NCI-H1092 treated with DMSO at 0.1 percent for 48 hours (cell line): Measurements from ENCODE around the gene NYNRIN.
A peak's percentile ranks its signal among the peaks of the same experiment; 100 is the strongest.

Source experiments
- DNase-seq: peaks from one replicate; lab custom pipeline; 2025; lab: John Stamatoyannopoulos, UW

The NYNRIN gene

DNA sequence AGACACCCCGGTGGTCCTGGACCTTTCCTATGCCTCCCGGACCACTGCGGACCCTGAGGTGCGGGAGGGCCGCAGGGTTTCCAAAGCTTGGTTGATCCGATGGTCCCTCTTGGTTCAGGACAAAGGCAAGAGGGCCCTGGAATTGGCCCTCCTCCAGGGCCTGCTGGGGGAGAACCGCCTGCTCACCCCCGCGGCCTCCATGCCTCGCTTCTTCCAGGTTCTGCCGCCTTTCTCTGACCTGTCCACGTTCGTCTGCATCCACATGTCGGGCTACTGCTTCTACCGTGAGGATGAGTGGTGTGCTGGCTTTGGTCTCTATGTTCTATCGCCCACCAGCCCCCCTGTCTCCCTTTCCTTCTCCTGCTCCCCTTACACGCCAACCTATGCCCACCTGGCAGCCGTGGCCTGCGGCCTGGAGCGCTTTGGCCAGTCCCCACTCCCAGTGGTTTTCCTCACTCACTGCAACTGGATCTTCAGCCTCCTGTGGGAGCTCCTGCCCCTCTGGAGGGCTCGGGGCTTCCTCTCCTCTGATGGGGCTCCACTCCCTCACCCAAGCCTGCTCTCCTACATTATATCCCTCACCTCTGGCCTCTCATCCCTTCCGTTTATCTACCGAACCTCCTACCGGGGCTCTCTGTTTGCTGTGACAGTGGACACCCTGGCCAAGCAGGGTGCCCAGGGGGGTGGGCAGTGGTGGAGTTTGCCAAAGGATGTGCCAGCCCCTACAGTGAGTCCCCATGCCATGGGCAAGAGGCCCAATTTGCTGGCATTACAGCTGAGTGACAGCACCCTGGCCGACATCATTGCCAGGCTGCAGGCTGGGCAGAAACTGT lies 16.8 kb downstream of the NYNRIN start:
- no peak for DNase-seq

DNA sequence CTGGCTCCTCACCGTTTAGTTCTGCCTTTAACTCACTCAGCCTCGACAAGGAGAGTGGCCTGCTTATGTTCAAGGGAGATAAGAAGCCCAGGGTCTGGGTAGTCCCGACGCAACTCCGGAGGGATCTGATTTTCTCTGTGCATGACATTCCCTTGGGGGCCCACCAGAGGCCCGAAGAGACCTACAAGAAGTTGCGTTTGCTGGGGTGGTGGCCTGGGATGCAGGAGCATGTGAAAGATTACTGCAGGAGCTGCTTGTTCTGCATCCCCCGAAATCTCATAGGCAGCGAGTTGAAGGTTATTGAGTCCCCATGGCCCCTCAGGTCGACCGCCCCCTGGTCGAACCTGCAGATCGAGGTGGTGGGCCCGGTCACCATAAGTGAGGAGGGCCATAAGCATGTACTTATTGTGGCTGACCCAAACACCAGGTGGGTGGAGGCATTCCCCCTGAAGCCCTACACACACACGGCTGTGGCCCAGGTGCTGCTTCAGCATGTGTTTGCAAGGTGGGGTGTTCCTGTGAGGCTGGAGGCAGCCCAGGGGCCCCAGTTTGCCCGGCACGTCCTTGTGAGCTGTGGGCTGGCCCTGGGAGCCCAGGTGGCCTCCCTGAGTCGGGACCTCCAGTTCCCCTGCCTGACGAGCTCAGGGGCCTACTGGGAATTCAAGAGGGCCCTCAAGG lies 17.6 kb downstream of the NYNRIN start:
- DNase-seq = no peak

DNA sequence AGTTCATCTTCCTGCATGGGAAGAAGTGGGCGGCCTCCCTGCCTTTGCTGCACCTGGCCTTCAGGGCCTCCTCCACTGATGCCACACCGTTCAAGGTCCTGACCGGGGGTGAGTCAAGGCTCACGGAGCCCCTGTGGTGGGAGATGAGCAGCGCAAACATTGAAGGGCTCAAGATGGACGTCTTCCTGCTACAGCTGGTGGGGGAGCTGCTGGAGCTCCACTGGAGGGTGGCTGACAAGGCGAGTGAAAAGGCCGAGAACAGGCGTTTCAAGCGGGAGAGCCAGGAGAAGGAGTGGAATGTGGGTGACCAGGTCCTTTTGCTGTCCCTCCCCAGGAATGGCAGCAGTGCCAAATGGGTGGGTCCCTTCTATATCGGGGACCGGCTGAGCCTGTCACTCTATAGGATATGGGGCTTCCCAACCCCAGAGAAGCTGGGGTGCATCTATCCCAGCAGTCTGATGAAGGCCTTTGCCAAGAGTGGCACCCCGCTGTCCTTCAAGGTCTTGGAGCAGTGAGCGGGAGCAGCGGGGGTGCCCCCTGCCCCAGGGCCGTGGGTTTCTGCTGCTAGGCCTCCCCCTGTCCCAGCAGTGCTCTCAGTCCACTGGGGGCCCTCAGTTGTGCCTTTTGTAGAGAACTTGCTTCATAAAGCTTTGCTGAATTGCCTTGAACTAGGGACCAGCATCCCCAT lies 18.3 kb downstream of the NYNRIN start:
- DNase-seq = no peak

DNA sequence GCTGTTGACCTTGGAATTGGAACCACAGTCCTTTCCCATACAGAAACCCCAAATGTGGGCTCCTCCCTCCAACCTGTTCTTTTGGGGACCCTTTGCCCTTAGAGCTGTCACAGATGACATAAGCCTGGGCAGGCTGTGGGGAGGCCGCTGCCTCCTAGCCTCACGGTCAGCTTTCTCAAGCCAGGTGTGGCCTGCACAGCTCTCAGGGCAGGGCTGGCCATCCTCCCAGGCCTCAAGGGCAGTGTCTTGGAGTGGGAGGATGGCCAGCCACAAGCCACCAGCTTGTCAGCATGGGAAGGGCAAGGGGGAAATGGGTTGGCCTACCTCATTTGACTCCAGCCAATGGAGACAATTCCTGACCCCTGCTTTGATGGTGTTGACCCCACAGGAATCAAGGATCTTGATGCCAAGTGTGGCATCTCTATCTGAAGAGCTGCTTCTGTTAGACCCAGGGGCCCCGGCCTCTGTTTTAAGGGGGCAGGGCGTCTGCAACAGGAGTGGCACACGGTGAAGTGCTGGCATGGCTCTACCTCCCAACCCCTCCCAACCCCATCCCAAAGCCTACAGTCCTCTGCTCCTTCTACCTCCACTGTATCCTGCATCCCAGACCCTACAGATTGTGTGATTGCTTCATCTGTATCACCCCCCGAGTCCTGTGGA lies 19.2 kb downstream of the NYNRIN start:
- no peak for DNase-seq

DNA sequence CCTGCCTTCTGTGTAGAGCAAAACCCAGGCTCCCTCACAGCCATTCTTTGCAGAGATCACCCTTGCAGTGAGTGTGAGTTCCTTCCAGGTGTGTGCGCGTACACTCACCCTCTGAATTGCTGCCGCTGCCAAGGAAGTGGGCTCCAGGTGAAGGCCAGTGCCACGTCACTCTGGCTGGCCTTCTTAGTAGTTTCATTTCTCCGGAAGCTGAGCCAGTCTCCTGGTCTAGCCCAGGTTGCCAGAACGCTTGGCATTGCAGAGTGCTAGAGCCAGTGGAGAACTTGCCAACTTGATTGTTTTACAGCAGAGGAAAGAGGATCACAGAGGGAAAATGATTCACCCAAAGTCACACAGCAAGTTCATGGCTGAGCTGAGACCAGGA lies 19.7 kb downstream of the NYNRIN start:
- no peak for DNase-seq

DNA sequence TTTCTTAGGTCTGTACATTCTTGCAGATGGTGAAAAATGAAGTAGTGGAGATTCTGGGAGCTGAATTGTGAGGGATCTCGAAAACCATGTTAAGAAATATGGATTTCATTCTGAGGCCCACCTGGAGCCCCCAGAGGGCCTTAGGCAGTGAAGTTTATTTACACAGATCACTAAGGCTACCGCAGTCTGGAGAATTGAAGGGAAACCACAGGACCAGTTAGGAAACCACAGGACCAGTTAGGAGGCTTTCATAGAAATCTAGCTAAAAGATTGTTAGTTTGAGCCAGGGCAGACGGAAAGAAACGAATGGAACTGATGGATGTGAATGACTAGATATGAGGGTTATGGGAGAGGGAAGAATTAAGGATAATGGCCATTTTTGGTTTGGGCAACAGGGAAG lies 23.5 kb downstream of the NYNRIN start:
- no peak for DNase-seq

DNA sequence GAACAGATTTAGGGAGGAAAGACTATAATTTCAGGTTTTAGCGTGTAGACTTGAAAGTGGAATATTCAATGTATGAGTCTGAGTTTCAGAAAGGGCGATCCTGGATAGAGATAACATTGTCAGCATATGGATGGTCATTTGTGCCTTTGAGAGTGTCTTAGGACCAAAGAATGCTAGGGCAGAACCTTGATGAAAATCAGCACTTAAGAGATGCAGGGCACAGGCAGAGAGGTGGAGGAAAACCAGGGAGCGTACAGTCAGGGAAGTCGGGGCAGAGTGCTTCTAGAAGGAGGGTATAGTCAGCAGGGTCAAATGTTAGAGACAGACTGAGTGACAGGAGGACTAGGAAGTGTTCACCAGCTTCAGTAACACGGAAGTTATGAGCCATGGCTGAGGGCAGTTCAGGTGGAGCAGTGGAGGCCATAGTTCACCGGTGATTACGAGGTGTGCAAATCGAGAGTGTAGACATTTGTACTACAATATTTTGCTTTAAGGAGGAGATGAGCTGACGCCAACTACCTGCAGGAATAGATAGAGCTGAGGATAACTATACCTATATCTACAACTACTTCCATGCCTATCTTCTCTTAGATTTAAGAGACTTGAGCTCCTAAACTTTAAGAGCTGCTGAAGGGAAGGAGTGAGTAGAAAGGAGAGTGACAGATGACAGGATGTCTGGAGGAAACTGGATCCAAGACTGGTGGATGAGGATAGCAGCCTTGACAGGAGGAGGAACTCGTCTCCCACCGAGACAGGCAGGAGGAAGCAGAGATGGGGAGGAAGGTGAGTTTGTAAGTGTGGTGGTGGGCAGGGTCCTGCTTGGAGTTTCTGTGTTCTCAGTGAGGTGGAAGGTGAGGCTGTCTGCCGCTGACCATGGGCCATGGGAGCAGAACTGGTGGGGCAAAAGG lies 24.1 kb downstream of the NYNRIN start:
- DNase-seq = no peak

DNA sequence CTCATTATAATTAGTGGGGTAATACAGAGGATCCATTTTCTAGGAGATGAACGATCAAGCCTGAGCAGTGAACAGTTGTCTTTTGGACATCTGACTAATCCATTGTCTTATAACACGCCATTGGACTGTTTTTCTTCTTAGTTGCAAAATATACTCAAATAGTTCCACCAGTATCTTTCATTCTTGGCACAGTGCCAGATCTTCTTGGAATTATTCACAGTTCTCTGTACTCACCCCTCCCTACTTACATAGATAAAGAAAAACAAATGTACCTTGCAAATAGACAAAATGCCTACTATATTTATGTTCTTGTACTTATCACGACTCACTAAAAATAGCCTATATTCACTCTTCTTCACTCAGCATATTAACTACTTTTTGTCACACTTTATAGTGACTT lies 26.9 kb downstream of the NYNRIN start:
- no peak for DNase-seq

DNA sequence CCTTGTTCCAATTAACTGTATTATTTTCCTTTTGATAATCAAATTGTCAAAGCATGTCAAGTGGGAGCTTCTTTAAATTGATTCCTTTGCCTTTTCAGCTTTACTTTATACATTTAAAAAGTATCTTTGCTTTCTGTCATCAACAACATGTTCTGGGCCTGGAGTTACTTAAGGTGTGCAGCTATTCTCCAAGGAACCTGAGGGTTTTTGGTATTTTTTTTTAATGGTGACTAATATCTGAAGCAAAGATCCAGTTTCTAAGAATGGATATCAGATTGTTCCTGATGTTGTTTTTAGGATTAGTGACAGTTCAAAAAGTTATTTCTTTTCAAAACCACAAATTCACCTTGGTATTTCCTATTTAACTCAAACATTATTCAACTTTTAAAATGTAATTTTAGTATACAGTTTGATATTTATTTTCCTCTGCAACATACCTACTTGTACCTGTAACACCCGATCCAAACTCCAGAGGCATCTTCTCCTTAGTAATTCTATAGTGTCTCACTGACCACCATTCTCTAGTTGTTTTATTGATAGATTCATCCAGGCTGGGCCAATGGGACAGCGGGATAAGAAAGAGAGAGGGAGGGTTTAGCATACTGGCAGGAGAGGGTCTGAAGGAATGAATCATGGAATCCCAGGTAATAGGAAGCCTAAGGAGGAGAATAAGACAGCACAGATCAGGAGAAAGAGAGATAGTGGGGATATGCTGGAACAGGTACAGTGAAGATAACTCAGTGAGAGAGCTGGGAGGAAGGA lies 27.5 kb downstream of the NYNRIN start:
- no peak for DNase-seq

DNA sequence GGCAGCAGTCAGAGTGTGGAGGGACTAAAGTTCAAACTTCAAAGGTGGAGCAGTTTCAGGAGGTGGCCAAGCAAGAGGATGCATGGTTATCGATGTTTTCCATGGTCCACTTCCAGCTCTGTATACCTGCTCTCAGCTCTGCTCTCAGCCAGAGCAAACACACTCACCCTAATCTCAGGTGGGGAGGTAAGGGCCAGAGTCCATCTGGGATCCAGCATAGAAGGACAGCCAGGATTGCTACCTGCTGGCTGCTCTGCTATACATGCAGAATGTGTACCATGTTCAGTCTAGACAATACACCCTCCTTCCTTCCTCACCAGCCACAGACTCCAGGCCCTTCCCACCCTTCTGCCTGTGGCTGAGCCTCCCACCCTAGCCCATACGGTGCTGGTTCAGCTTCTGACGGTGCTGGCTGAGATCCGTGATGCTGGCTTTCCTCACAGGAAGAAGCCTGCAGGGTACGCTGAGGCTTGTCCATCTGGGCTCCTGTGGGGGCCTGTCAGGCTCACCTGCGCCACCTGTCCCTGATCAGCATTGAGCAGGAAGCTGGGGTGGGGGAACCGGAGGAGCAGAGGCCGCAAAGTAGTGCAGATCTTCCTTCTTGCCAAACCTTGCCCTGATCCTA lies 28.2 kb downstream of the NYNRIN start:
- no peak for DNase-seq

DNA sequence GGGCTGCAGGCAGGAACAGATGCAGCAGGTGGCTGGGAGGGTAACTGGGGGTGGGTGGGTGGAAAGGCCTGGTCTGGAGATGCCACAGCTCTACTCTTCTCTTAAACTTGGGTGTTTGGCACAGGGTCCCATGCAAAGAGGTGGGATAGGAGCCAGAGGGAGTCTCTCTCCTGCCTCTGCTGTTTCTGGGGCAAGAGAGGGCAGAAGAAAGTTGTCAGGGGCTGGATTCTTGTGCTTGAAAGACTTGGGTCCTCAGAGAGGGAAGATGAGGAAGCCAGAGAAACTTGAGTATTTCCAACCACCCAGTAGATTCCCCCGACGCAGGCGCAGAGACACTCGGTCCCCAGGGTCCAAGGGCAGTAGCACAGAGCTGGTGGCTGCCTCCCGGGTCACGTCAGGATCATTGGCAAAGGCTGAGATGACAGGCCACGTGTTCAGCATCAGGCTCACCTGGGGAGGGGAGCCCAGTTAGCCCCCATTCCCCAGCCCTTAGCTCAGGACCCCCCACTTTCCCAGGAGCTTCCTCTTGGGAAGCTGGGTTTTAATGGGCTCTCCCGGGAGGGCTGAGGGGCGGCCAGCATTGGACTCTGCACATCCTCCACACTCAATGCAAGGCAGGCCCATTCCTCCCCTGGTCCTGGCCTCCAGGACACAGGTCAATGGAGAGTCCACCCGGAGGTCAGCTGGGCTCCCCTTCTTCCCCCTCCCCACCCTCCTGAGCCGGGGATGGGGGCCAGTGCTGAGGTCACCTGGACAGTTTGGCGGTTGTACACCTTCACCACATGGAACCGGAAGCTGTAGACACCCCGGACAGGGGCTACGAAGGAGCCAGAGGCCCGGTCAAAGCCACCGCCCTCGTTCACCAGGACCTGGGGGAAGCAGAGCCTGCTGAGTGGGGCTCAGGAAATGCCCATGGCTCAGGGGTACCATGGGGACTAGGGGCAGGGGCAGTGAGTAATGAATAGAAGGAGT lies 29.0 kb downstream of the NYNRIN start:
- DNase-seq = no peak

DNA sequence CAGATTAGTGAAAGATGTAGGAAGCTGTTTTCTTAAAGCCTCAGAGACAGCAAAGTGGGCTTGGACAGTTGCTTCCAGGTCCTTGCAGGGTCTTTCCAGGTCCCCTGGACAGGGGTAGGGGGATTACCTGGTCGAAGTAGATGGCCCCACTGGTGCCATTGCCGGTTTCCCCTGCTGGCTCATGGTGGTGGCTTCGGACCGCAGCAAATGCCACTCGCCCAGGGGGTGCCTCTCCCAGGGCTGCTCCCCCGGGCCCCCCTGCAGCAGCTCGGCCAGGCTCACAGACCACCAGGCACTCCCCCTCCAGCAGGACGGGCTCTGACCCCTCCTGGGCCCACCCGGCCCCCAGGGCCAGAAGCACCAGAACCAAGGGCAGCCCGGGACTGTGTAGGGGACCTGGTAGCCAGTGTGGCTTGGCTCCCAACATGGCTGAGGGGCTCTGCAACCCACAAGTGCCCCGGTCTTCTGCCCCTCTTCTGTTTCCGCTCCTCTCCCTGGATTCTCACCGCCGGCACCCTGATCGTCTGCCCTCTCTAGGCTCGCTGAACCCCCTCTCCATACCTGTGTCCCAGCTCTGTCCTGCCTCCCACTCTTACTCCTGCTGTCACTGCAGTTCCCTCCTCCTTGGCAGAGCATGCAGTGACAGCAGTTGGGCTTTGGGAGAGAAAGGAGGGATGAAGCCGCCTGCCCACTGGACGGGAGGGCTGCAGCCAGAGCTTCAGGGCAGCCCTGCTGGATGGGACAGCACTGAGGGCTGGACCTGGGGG lies 30.0 kb downstream of the NYNRIN start:
- no peak for DNase-seq

DNA sequence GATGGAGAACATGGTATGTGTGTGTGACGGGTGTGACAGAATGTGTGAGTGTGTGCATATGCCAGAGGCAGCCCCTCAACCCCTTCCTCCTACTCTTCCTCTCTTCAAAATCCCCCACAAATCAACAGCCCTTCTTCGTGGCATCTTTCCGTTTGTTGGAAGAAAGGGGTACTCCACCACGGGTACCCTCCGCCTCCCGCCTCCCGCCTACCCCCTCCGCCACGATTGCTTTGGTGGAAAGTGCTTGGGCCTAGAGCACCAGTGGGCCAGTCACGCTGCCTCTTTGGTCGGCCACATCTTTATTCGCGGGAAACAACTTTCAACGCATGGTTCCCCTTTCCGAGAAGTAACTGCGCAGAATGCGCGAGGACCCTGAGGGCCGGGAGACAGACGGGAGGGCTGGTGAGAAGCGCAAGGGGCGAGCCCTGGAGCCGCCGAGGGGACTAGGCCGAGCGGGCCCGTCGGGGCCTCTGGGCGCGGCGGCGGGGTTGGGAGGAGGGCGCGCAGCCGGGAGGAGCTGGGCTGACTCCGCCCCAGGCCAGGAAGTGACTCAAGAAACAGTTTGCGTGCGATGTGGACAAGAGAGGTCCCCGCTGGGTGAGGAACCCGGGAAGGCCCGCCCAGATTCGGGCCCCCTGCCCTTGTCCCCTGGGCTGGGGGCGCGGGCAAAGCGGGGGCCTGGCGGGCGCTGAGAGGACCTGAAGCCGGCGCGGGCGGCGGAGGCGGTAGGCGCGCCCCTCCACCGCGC lies 30.8 kb downstream of the NYNRIN start, which contains the start of the genes CBLN3 and KHNYN:
Gene CBLN3, minus strand, starts transcription at position 274 of the 748 bp plus-strand sequence. CDS start 614 bp downstream, outside the sequence.
Gene KHNYN, plus strand, starts transcription at position 560 of the 748 bp plus-strand sequence. CDS start 777 bp downstream, outside the sequence.
- DNase-seq = peak; percentile 58

DNA sequence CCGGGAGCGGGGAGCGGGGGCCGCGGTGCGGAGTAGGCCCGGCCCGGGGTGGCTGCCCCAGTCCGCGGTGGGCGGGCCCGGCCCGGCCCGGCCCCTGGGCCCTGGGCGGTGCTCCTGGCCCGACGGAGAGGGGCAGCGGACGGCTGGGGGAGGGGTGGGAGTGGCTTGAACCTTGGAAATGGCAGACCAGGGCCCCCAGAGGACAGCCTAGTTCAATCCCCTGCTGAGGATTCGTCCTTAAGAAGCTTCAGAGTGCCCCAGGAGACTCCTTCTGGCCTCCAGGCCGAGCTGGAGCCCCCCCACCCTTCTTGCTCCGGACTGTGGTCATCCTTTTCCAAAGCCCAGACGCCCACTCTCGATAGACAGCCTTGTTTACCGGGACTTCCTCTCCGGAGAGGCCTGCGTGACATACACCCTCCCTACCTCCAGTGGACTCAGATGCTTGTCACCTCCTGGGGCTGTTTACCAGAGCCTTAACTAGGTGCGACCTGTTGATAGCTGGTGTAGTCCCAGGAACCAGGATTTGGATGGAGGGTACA lies 31.4 kb downstream of the NYNRIN start:
- peak; percentile 56 for DNase-seq

DNA sequence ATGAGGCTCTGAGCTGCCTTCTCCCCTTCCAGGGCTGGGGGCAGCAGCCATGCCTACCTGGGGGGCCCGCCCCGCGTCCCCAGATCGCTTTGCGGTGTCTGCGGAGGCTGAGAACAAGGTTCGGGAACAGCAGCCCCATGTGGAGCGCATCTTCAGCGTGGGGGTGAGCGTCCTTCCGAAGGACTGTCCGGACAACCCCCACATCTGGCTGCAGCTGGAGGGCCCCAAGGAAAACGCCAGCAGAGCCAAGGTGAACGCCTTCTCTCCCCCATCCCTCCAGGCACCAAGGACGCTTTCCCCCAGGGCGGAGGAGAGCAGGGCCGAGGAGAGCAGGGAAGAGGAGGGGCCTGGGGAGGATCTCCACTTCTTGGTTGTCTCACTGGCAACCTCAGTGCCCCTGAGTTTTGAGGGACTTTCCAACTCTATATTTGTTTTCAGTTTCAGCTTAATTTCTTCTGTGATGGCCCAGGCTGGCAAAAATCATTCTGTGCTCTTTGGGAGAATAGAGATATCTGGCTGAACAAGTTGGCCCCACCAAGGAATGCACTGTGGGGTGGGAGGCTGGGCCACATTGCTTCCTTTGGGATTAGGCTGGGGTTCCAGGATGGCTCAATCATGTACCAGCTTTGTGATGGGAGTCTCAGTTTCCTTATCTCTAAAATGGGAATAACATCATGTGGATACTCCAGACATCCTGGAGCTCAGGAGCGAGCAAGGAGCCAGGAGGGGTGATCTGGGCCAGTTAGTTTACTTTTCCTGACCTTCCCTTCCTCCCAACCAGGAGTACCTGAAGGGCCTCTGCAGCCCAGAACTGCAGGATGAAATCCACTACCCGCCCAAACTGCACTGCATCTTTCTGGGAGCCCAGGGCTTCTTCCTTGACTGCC lies 32.1 kb downstream of the NYNRIN start:
- DNase-seq = no peak
